Fibroblast of lung (primary cell): Measurements from ENCODE around the gene DYSF.

Experiments used
- CTCF ChIP-seq, 2 donors: IDR thresholded peaks in 1 of 2; conservative IDR thresholded peaks in 1 of 2; 1 replicate in 1 of 2; 2 replicates in 1 of 2; pipeline ENCODE4 v1.5.1; 2011 to 2012; ENCODE audit warnings: low read length in 2 of 2, control low read depth in 1 of 2, inconsistent platforms in 1 of 2, low read depth in 1 of 2, mild to moderate bottlenecking in 1 of 2
- EZH2 ChIP-seq: IDR thresholded peaks from 2 replicates; pipeline ENCODE4 v1.5.1; 2012; ENCODE audit warnings: low read length, control low read depth, mild to moderate bottlenecking; ENCODE audit errors: missing control alignments

- TF ChIP-seq CTCF (conservative IDR thresholded peaks at IDR 0.05 in 1 of 2, IDR thresholded peaks at IDR 0.05 in 1 of 2; ENCODE audit: low read depth in 1 of 2, low read length in 2 of 2) (no peak), EZH2 (no peak)
Observed at GRCh38 chr2:71675296-71675695, 221.9 kb downstream of the DYSF start.
